WERI-Rb-1 (cell line): ENCODE measurements around the gene PSMC4.

ENCODE experiments used
- DNase-seq: peaks from one replicate; pipeline ENCODE4 v3.0.0-alpha.2; 2020
- H3K27ac ChIP-seq: fragments of 250-450 bp; sonication (Bioruptor Pico); 2 replicates; pipeline ENCODE4 v1.5.1; 2020; ENCODE audit warnings: mild to moderate bottlenecking, moderate library complexity
- H3K27me3 ChIP-seq: fragments of 250-450 bp; sonication (Bioruptor Pico); 2 replicates; pipeline ENCODE4 v1.5.1; 2021; ENCODE audit warnings: mild to moderate bottlenecking, low read depth, moderate library complexity; ENCODE audit not compliant: insufficient read depth, severe bottlenecking
- H3K36me3 ChIP-seq: fragments of 250-450 bp; sonication (Bioruptor Pico); 2 replicates; pipeline ENCODE4 v1.5.1; 2020; ENCODE audit warnings: mild to moderate bottlenecking, moderate library complexity
- H3K4me3 ChIP-seq: 2 replicates; pipeline ENCODE4 v1.5.1; 2011; ENCODE audit warnings: low read depth, mild to moderate bottlenecking, control low read depth, low read length
- H3K9me3 ChIP-seq: fragments of 250-450 bp; sonication (Bioruptor Pico); 2 replicates; pipeline ENCODE4 v1.5.1; 2021; ENCODE audit warnings: mild to moderate bottlenecking, moderate library complexity; ENCODE audit not compliant: severe bottlenecking
- TF ChIP-seq, protein P1 (sequence below): IDR thresholded peaks from 2 replicates; pipeline ENCODE4 v1.5.1; 2011; ENCODE audit warnings: low read depth, mild to moderate bottlenecking, control low read depth, inconsistent platforms, low read length

The PSMC4 gene

DNA sequence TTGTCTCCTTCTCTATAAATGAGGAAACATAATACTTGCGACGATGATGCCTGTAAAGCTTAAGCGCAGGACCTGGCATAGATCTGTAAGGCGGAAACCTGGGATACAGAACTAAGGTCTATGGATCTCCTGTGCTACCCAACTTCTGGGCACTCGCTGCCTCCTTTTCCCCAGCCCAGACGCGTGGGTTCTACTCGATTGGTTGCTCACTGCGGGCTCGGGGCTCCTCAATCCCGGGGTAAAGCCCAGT lies 615 bp upstream of the PSMC4 start:
- peak overlapping the region; percentile 62 for H3K4me3 ChIP-seq
- no peaks in the 10 kb centered on the region for H3K9me3 ChIP-seq
- no peak for DNase-seq
- H3K27me3 ChIP-seq: no peaks in the 10 kb centered on the region
- TF ChIP-seq, protein P1, sequence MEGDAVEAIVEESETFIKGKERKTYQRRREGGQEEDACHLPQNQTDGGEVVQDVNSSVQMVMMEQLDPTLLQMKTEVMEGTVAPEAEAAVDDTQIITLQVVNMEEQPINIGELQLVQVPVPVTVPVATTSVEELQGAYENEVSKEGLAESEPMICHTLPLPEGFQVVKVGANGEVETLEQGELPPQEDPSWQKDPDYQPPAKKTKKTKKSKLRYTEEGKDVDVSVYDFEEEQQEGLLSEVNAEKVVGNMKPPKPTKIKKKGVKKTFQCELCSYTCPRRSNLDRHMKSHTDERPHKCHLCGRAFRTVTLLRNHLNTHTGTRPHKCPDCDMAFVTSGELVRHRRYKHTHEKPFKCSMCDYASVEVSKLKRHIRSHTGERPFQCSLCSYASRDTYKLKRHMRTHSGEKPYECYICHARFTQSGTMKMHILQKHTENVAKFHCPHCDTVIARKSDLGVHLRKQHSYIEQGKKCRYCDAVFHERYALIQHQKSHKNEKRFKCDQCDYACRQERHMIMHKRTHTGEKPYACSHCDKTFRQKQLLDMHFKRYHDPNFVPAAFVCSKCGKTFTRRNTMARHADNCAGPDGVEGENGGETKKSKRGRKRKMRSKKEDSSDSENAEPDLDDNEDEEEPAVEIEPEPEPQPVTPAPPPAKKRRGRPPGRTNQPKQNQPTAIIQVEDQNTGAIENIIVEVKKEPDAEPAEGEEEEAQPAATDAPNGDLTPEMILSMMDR: no peak
- H3K36me3 ChIP-seq: peaks cover 30% of the 10 kb centered on the region
- H3K27ac ChIP-seq: peak overlapping the region; percentile 78

DNA sequence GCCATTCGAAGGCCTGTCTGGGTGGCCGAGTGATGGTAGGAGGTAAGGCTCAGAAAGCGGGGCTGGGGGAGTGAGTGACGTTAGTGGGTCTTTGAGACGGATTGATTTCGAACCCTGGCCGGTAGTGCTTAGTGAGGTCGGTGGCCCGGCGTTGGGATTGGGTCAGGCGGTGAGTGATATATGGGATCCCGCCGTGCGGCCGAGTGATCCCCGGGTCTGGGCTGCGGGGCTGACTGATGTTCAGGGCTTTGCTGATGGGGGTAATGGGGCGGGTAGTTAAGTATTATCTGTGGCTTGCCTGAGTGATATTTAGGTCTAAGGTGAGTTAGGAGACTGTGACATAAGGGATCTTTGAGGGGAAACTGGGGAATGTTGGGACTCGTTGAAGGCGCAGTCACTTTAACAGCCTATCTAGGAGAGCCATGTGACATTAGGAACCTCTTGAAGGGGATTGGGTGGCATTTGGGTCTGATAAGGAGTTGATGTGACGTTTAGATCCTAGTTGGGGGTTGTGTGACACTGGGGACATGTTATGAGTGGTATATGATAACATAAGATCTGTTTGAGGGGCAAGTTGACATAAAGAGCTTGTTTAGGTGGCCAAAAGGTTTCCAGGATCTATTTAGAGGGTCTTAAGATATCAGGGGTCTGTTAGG lies 543 bp downstream of the PSMC4 start:
- H3K27ac ChIP-seq: peak overlapping the region; percentile 68
- no peak for DNase-seq
- TF ChIP-seq, protein P1: no peak
- H3K27me3 ChIP-seq: no peaks in the 10 kb centered on the region
- H3K4me3 ChIP-seq: peak overlapping the region; percentile 53
- H3K9me3 ChIP-seq: no peaks in the 10 kb centered on the region
- H3K36me3 ChIP-seq: peaks cover 35% of the 10 kb centered on the region

DNA sequence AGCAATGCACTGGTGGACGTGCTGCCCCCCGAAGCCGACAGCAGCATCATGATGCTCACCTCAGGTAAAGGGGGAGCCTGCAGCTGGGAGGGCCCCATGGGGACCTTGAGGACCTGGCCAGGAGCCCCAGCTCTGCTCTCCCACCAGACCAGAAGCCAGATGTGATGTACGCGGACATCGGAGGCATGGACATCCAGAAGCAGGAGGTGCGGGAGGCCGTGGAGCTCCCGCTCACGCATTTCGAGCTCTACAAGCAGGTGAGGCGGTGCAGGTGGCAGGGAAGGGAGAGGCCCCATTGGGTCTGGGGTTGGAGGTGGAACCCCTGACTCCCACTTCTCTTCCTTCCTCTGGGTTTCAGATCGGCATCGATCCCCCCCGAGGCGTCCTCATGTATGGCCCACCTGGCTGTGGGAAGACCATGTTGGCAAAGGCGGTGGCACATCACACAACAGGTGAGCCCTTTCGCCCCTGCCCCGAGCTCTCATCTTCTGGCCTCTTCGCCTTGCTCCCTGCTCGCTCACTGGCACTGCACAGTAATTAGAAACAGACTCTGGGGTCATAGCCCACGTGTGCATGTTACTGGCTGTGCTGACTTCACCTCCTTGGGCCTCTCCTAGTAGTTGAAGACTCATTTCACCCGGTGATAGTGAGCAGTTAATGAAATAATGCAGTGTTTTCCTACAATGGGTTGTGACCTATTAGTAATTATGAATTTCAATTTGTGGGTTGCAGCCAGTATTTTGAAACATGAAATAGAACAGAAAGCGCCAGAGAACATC lies 3.6 kb downstream of the PSMC4 start:
- DNase-seq: no peak
- Histone ChIP-seq H3K27me3 (no peaks in the 10 kb centered on the region), H3K4me3 (no peak overlapping the region), H3K27ac (no peak overlapping the region), H3K36me3 (peaks cover 54% of the 10 kb centered on the region), H3K9me3 (no peaks in the 10 kb centered on the region)
- TF ChIP-seq, protein P1: no peak

DNA sequence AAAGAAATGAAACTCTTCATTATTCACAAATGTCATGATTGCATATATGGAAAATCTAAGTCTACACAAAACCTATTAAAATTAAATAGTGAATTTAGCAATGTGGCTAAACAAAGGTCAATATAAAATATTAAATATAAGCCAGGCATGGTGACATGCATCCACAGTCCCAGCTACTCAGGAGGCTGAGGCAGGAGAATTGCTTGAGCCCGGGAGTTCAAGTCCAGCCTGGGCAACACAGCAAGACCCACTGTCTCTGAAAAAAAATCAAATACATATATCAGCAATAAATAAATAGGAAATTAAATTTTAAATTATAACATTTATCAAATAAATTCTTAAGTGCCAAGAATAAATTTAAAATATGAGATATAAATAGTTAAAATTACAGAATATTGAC lies 11.9 kb downstream of the PSMC4 start:
- Histone ChIP-seq H3K27ac (no peak overlapping the region), H3K36me3 (peaks cover 50% of the 10 kb centered on the region), H3K9me3 (peaks cover 14% of the 10 kb centered on the region), H3K27me3 (no peaks in the 10 kb centered on the region), H3K4me3 (no peak overlapping the region)
- TF ChIP-seq, protein P1: no peak
- no peak for DNase-seq

- DNase-seq: no peak
- no peaks in the 10 kb centered on the region for H3K27me3 ChIP-seq
- H3K36me3 ChIP-seq: peaks cover 41% of the 10 kb centered on the region
- H3K4me3 ChIP-seq: no peak overlapping the region
- no peak overlapping the region for H3K27ac ChIP-seq
- peaks cover 14% of the 10 kb centered on the region for H3K9me3 ChIP-seq
- TF ChIP-seq, protein P1: no peak
Observed at GRCh38 chr19:39983695-39984300, 12.8 kb downstream of the PSMC4 start.
